ENCODE measurements around the gene AXL. TPM values are rescaled to one million over a fixed set of nuclear protein-coding genes. Genes with fewer than 3 reads are reported as not detected.

The AXL gene
- total and polyA plus RNA-seq, 9 of the 15 experiments (the other 6 are each of a cell fraction or from before 2014, with no cell fraction given): 0.80 to 6.6 (median 1.6) TPM

- Histone ChIP-seq H3K4me3 (peak within 1 kb of the TSS; percentile 41), H2AFZ (ENCODE audit: low read depth, low read length) (peak within 1 kb of the TSS; percentile 83), H3K4me1 (replicated peaks in 1 of 2; ENCODE audit: control insufficient read depth in 2 of 2, insufficient read depth in 2 of 2, low read length in 2 of 2) (peaks cover 5 to 14% of the 10 kb centered on the region in 2 experiments; a peak in 4 of 5 replicates), H3K27me3 (ENCODE audit: control insufficient read depth in 2 of 2, insufficient read depth in 2 of 2, low read length in 2 of 2) (peaks cover 3 to 23% of the 10 kb centered on the region in 2 experiments; a peak in 3 of 5 replicates), H3K4me2 (ENCODE audit: insufficient read depth, low read length) (peak within 1 kb of the TSS; percentile 64), H3K27ac (ENCODE audit: extremely low read depth, low read depth, low read length) (no peak within 1 kb of the TSS), H3K36me3 (ENCODE audit: control insufficient read depth, insufficient read depth, low read length) (no peaks in the 10 kb centered on the region), H3K9me3 (replicated peaks; ENCODE audit: control insufficient read depth, insufficient read depth, low read depth, low read length) (no peaks in the 10 kb centered on the region), H3K9me1 (ENCODE audit: control insufficient read depth, insufficient read depth, low read length) (no peaks in the 10 kb centered on the region), H4K20me1 (replicated peaks; ENCODE audit: control insufficient read depth, insufficient read depth, low read length) (no peaks in the 10 kb centered on the region), H3K79me2 (ENCODE audit: control insufficient read depth, insufficient read depth, low read length) (no peaks in the 10 kb centered on the region), H3K9ac (ENCODE audit: insufficient read depth in 1 of 2, low read depth in 2 of 2, low read length in 2 of 2) (peak within 1 kb of the TSS in 1 of 2 experiments; percentile 86; a peak in 2 of 4 replicates)
- WGBS (ENCODE audit: insufficient coverage, low coverage, missing lambda C conversion rate): 1% methylated on average over 41 of the region's 58 CpGs
- POLR2A ChIA-PET: interaction anchor here (0.6 to 0.9 kb wide), 3 partner anchors 72 to 118 kb away, joined by 3 to 5 read pairs (median 3); partner anchors contain the start of gene HNRNPUL1
- CTCF ChIA-PET (ENCODE audit: low intra/inter-chr PET ratio): interaction anchor here (0.7 kb wide), 1 partner anchor 1329 kb away, joined by 5 read pairs; no protein-coding TSS in a partner anchor
- no TSS peak for BruUV-seq (replicated peaks)
- in situ Hi-C loops (cut with MboI) (no loop called here), intact Hi-C loops (cut with micrococcal nuclease) (no loop called here)
- FAIRE-seq (no peak), ATAC-seq (peak; percentile 97), DNase-seq (ENCODE audit: extremely low read depth in 1 of 4, low spot score in 3 of 4) (peak; percentile 82 to 94 (median 90))
- TF ChIP-seq ZFPM2 (CRISPR knock-in tag; IDR thresholded peaks at IDR 0.05): no peak
- no peak for TF ChIP-seq CREB1 (IDR thresholded peaks at IDR 0.05)
- TF ChIP-seq CREB1 (CRISPR knock-in tag; IDR thresholded peaks at IDR 0.05): peak; percentile 20; the same call in 1 of the 2 replicates
- no peak for TF ChIP-seq PRPF4 (IDR thresholded peaks at IDR 0.05; ENCODE audit: insufficient read depth, low read depth, low read length, poor library complexity, severe bottlenecking)
- TF ChIP-seq BMI1 (IDR thresholded peaks at IDR 0.05; ENCODE audit: low read length): no peak
- TF ChIP-seq GATA2 (CRISPR knock-in tag; IDR thresholded peaks at IDR 0.05): 0 out of 2 replicates have a peak, but pooled peaks have one; percentile 17
- TF ChIP-seq MEIS2 (IDR thresholded peaks at IDR 0.05; ENCODE audit: partially characterized antibody): no peak
- no peak for TF ChIP-seq ZNF655 (CRISPR knock-in tag; IDR thresholded peaks at IDR 0.05)
- TF ChIP-seq ZBTB1 (CRISPR knock-in tag; IDR thresholded peaks at IDR 0.05; ENCODE audit: borderline replicate concordance, low read depth): 0 out of 2 replicates have a peak, but pooled peaks have one; percentile 47
- TF ChIP-seq PHTF2 (CRISPR knock-in tag; IDR thresholded peaks at IDR 0.05): no peak
- TF ChIP-seq USF1 (CRISPR knock-in tag; IDR thresholded peaks at IDR 0.05): no peak
- TF ChIP-seq HNRNPLL (IDR thresholded peaks at IDR 0.05; ENCODE audit: low read depth, low read length, poor library complexity, severe bottlenecking): no peak
- TF ChIP-seq RAD21 (CRISPR knock-in tag; conservative IDR thresholded peaks at IDR 0.05 in 1 of 2, IDR thresholded peaks at IDR 0.05 in 1 of 2): no peak
- TF ChIP-seq RB1 (IDR thresholded peaks at IDR 0.05; ENCODE audit: low read depth): no peak
- TF ChIP-seq CBX8 (IDR thresholded peaks at IDR 0.05; ENCODE audit: borderline replicate concordance, extremely low read depth, low read depth, low read length, poor library complexity, severe bottlenecking): no peak
- no peak for TF ChIP-seq RBM22 (IDR thresholded peaks at IDR 0.05; ENCODE audit: low read depth, low read length, poor library complexity, severe bottlenecking)
- TF ChIP-seq MYC (IDR thresholded peaks at IDR 0.05; ENCODE audit: low read depth, low read length): peak; percentile 22; the same call in 1 of the 2 replicates
- TF ChIP-seq MYC (CRISPR knock-in tag; IDR thresholded peaks at IDR 0.05; ENCODE audit: borderline replicate concordance, low read depth): no peak
Measured at GRCh38 chr19:41192574-41193429, 26.2 kb upstream of the AXL start, which contains the start of gene CYP2S1. CYP2S1 (plus strand) TSS chr19:41193219; CDS start chr19:41193265, 46 bp downstream.
